ENCODE results near the gene FAM9A. TPM values are rescaled to one million over a fixed set of nuclear protein-coding genes. Genes with fewer than 3 reads are reported as not detected.

The FAM9A gene
- total RNA-seq, 1 experiment from 2014 or later = not detected

DNA sequence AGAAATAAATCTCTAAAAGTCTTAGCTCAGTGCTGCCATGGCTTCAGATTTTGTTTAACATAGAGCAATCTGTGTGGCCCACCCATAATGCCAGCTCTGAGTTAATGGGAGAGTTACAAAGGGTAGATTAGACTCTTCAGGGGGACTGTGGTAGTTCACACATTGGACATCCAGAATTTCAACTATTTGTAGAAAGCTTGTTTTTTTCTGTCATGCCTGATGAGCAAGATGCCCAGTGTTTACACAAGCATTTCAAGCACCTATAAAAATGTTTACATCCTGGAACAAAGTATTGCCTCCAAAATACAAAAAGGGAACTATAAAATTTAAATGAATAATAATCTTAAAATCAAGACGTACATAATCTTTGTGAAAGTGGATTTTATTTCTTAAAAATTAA lies 43.0 kb upstream of the FAM9A start:
- no peak overlapping the region for H2BK20ac ChIP-seq (ENCODE audit: low read depth, low read length, poor library complexity, severe bottlenecking)
- no peak overlapping the region for H2BK120ac ChIP-seq (ENCODE audit: low read depth, low read length, poor library complexity, severe bottlenecking)
- H3K79me2 ChIP-seq (ENCODE audit: insufficient read depth, low read length) = no peaks in the 10 kb centered on the region
- no peak overlapping the region for H2BK12ac ChIP-seq (ENCODE audit: insufficient read length, low read depth, low read length)
- H3K27me3 ChIP-seq (ENCODE audit: insufficient read depth, low read length) = no peaks in the 10 kb centered on the region
- H4K5ac ChIP-seq (ENCODE audit: insufficient read length, low read depth, low read length) = no peak overlapping the region
- no peak overlapping the region for H4K91ac ChIP-seq (ENCODE audit: insufficient read length, low read depth, low read length)
- DNase-seq = no peak
- no peak overlapping the region for H3K14ac ChIP-seq (ENCODE audit: insufficient read depth, low read length)
- no peak overlapping the region for H2BK15ac ChIP-seq (ENCODE audit: low read depth, low read length)
- Mint-ChIP-seq H3K36me3 (ENCODE audit: insufficient read depth in 1 of 3, low read depth in 3 of 3) (no peaks in the 10 kb centered on the region; a peak in 1 of 7 replicates), H3K9me3 (peaks cover 0 to 29% of the 10 kb centered on the region in 2 experiments; a peak in 2 of 5 replicates), H3K4me3 (no peak overlapping the region), H3K27me3 (ENCODE audit: low read depth) (peaks cover 4% of the 10 kb centered on the region; the same call in 1 of the 2 replicates), H3K27ac (no peak overlapping the region), H3K4me1 (no peaks in the 10 kb centered on the region)
- no peaks in the 10 kb centered on the region for H3K4me1 ChIP-seq (ENCODE audit: insufficient read depth, low read length)
- no peak overlapping the region for H3K9ac ChIP-seq (ENCODE audit: extremely low read depth, insufficient read length, low read length)
- no peak overlapping the region for H3K23ac ChIP-seq (ENCODE audit: insufficient read length, low read depth, low read length)
- TF ChIP-seq, protein P1, sequence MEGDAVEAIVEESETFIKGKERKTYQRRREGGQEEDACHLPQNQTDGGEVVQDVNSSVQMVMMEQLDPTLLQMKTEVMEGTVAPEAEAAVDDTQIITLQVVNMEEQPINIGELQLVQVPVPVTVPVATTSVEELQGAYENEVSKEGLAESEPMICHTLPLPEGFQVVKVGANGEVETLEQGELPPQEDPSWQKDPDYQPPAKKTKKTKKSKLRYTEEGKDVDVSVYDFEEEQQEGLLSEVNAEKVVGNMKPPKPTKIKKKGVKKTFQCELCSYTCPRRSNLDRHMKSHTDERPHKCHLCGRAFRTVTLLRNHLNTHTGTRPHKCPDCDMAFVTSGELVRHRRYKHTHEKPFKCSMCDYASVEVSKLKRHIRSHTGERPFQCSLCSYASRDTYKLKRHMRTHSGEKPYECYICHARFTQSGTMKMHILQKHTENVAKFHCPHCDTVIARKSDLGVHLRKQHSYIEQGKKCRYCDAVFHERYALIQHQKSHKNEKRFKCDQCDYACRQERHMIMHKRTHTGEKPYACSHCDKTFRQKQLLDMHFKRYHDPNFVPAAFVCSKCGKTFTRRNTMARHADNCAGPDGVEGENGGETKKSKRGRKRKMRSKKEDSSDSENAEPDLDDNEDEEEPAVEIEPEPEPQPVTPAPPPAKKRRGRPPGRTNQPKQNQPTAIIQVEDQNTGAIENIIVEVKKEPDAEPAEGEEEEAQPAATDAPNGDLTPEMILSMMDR (conservative IDR thresholded peaks at IDR 0.05) = no peak
- H2BK5ac ChIP-seq (ENCODE audit: insufficient read length, low read length) = no peak overlapping the region
- no peak overlapping the region for H2AFZ ChIP-seq (ENCODE audit: low read length)
- H3K4ac ChIP-seq (ENCODE audit: low read depth, low read length) = no peak overlapping the region
- no peaks in the 10 kb centered on the region for H4K20me1 ChIP-seq (ENCODE audit: control insufficient read depth, insufficient read depth, insufficient read length)
- no peaks in the 10 kb centered on the region for H3K23me2 ChIP-seq (ENCODE audit: insufficient read length, low read depth, low read length, poor library complexity, severe bottlenecking)
- H3K27ac ChIP-seq (ENCODE audit: insufficient read length, low read depth, low read length) = no peak overlapping the region
- no peak overlapping the region for H3T11ph ChIP-seq (ENCODE audit: low read length)
- H3K9me3 ChIP-seq (ENCODE audit: control insufficient read depth, low read depth, low read length) = no peaks in the 10 kb centered on the region
- no peak overlapping the region for H3K56ac ChIP-seq (ENCODE audit: insufficient read length, low read depth, low read length)
- no peak overlapping the region for H4K8ac ChIP-seq (replicated peaks; ENCODE audit: insufficient read length, low read depth, low read length)
- H2AK5ac ChIP-seq (ENCODE audit: insufficient read length, low read length) = no peak overlapping the region
- no peak overlapping the region for H3K4me2 ChIP-seq (ENCODE audit: insufficient read depth, insufficient read length, low read length)
- H3K79me1 ChIP-seq (ENCODE audit: insufficient read depth, low read depth, low read length, poor library complexity, severe bottlenecking) = no peaks in the 10 kb centered on the region
- WGBS (ENCODE audit: extremely low coverage, insufficient read length, low lambda C conversion rate) = no CpG with 5 or more reads among the region's 1 CpG
- no peak overlapping the region for H3K18ac ChIP-seq (ENCODE audit: insufficient read length, low read depth, low read length)
